Measurements from ENCODE around the gene SLC6A5.

Gene SLC6A5

GRCh38 chr11:20620988-20621387 is 21.6 kb downstream of the SLC6A5 start:
- no peak for DNase-seq (ENCODE audit: low read depth)

- DNase-seq (ENCODE audit: low read depth), result no peak
Measured at GRCh38 chr11:20621679-20622078, 22.3 kb downstream of the SLC6A5 start.

GRCh38 chr11:20623252-20623651 is 23.8 kb downstream of the SLC6A5 start:
- DNase-seq (ENCODE audit: low read depth), result no peak

GRCh38 chr11:20626279-20626678 is 26.9 kb downstream of the SLC6A5 start:
- DNase-seq (ENCODE audit: low read depth), result no peak

- no peak for DNase-seq (ENCODE audit: low read depth)
Measured at GRCh38 chr11:20627026-20627425, 27.6 kb downstream of the SLC6A5 start.

- DNase-seq (ENCODE audit: low read depth), result no peak
Measured at GRCh38 chr11:20627701-20628100, 28.3 kb downstream of the SLC6A5 start.

- no peak for DNase-seq (ENCODE audit: low read depth)
Measured at GRCh38 chr11:20631519-20632168, 32.2 kb downstream of the SLC6A5 start.

GRCh38 chr11:20632169-20632532 is 32.7 kb downstream of the SLC6A5 start:
- DNase-seq (ENCODE audit: low read depth), result no peak

GRCh38 chr11:20634044-20634443 is 34.6 kb downstream of the SLC6A5 start:
- DNase-seq (ENCODE audit: low read depth), result no peak

- no peak for DNase-seq (ENCODE audit: low read depth)
Measured at GRCh38 chr11:20634781-20635180, 35.4 kb downstream of the SLC6A5 start.

- no peak for DNase-seq (ENCODE audit: low read depth)
Measured at GRCh38 chr11:20638074-20638473, 38.7 kb downstream of the SLC6A5 start.

GRCh38 chr11:20639688-20640087 is 40.3 kb downstream of the SLC6A5 start:
- no peak for DNase-seq (ENCODE audit: low read depth)

- no peak for DNase-seq (ENCODE audit: low read depth)
Measured at GRCh38 chr11:20640401-20640800, 41.0 kb downstream of the SLC6A5 start.

- DNase-seq (ENCODE audit: low read depth), result no peak
Measured at GRCh38 chr11:20644360-20644759, 45.0 kb downstream of the SLC6A5 start.

GRCh38 chr11:20647976-20648565 is 48.7 kb downstream of the SLC6A5 start:
- DNase-seq (ENCODE audit: low read depth), result peak; percentile 10

- DNase-seq (ENCODE audit: low read depth), result no peak
Measured at GRCh38 chr11:20652150-20652806, 52.9 kb downstream of the SLC6A5 start.

GRCh38 chr11:20654038-20654437 is 54.6 kb downstream of the SLC6A5 start:
- no peak for DNase-seq (ENCODE audit: low read depth)

- no peak for DNase-seq (ENCODE audit: low read depth)
Measured at GRCh38 chr11:20656901-20657300, 57.5 kb downstream of the SLC6A5 start.

- DNase-seq (ENCODE audit: low read depth), result no peak
Measured at GRCh38 chr11:20658135-20658534, 58.7 kb downstream of the SLC6A5 start.

GRCh38 chr11:20661445-20661844 is 62.0 kb downstream of the SLC6A5 start:
- DNase-seq (ENCODE audit: low read depth), result no peak

- no peak for DNase-seq (ENCODE audit: low read depth)
Measured at GRCh38 chr11:20661850-20662249, 62.4 kb downstream of the SLC6A5 start.

- no peak for DNase-seq (ENCODE audit: low read depth)
Measured at GRCh38 chr11:20668131-20668809, 68.9 kb downstream of the SLC6A5 start.
